ENCODE measurements around the gene OSBPL10.

OSBPL10 gene

DNA sequence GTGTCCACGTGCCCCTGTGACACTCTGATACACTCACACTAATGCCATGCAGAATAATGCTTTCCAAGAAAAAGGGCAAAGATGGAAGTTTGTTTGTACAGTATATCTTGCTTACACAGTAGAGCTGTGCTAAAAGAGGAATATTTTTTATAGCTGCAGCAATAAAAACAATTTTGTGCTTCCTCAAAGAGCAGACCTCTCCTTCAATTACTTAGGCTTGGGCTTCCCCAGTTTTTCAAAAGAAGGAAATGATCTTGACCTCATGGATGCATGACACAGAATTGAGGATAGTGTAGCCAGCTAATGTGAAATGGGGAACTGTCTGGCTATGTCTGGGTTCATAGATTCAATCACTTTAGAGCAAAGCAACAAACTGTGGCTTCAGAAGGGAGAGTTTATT, 310.9 kb downstream of the OSBPL10 start:
- no peaks in the 10 kb centered on the region; the same call in 1 of the 2 replicates for H3K27me3 ChIP-seq
- DNase-seq, result no peak
- no peaks in the 10 kb centered on the region for H3K9me3 ChIP-seq
- H3K4me3 ChIP-seq (ENCODE audit: low read depth, low read length), result no peak overlapping the region
- TF ChIP-seq, protein P1, sequence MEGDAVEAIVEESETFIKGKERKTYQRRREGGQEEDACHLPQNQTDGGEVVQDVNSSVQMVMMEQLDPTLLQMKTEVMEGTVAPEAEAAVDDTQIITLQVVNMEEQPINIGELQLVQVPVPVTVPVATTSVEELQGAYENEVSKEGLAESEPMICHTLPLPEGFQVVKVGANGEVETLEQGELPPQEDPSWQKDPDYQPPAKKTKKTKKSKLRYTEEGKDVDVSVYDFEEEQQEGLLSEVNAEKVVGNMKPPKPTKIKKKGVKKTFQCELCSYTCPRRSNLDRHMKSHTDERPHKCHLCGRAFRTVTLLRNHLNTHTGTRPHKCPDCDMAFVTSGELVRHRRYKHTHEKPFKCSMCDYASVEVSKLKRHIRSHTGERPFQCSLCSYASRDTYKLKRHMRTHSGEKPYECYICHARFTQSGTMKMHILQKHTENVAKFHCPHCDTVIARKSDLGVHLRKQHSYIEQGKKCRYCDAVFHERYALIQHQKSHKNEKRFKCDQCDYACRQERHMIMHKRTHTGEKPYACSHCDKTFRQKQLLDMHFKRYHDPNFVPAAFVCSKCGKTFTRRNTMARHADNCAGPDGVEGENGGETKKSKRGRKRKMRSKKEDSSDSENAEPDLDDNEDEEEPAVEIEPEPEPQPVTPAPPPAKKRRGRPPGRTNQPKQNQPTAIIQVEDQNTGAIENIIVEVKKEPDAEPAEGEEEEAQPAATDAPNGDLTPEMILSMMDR (IDR thresholded peaks at IDR 0.05; ENCODE audit: low read depth, low read length), result no peak
- no peaks in the 10 kb centered on the region for H3K36me3 ChIP-seq
- no peaks in the 10 kb centered on the region for H3K4me1 ChIP-seq

DNA sequence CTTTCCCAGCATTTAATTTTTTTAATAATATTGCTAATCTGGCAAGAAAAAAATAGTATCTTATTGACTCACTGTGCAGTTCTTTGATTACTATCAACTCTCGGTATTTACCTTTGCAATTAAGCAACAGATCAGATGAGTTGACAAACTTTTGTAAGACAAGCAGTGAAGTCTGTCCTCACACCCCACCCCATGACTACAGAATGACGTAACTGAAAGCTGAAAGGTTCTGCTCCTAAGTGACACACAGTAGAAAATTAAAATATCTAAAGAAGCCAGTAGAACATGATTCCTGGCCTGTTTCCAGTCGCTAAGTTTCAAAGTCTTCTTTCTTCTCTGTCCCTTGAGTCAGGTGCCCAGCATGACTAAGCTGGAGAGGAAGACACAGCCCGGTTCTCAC, 312.8 kb downstream of the OSBPL10 start:
- no peak overlapping the region for H3K4me3 ChIP-seq (ENCODE audit: low read depth, low read length)
- no peaks in the 10 kb centered on the region for H3K4me1 ChIP-seq
- DNase-seq, result no peak
- no peaks in the 10 kb centered on the region for H3K9me3 ChIP-seq
- no peaks in the 10 kb centered on the region for H3K36me3 ChIP-seq
- H3K27me3 ChIP-seq, result no peaks in the 10 kb centered on the region; the same call in 1 of the 2 replicates
- TF ChIP-seq, protein P1 (IDR thresholded peaks at IDR 0.05; ENCODE audit: low read depth, low read length), result no peak

DNA sequence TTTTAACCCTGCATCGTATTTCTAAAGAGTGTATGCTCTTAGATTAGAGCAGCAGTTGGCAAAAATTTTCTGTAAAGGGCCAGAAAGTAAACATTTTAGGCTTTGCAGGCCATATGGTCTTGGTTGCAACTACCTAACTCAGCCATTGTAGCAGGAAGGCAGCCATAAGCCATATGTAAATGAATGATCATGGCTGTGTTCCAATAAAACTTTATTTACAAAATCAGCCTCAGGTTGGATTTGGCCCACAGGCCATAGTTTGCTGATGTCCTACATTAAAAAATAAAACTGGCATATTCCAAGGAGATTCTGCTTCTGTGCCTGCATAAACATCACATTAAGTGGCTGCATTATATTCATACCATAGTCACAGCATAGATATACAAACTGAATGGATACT, 313.5 kb downstream of the OSBPL10 start:
- Histone ChIP-seq H3K27me3 (no peaks in the 10 kb centered on the region; the same call in 1 of the 2 replicates), H3K9me3 (no peaks in the 10 kb centered on the region), H3K4me1 (no peaks in the 10 kb centered on the region), H3K36me3 (no peaks in the 10 kb centered on the region), H3K4me3 (ENCODE audit: low read depth, low read length) (no peak overlapping the region)
- DNase-seq, result no peak
- TF ChIP-seq, protein P1 (IDR thresholded peaks at IDR 0.05; ENCODE audit: low read depth, low read length), result no peak

DNA sequence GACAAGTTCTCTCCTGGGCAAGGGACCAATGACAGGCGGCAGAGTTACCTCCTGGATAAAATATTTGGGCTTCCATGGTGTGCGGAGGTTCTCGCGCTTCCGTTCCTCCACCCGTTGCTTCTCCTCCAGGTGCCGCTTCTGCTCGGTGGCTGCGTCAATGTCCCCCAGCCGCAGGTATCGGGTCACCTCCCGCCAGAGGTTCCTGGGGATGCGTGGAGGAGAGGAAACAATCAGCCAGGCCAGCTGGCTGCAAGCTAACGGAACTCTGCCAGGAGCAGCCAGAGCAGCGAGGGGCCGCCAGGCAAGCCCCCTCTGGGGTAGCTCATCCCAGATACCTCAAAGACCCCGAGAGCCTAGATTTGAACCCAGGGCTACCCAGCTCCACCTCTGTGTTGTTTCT, 317.0 kb downstream of the OSBPL10 start:
- TF ChIP-seq, protein P1 (IDR thresholded peaks at IDR 0.05; ENCODE audit: low read depth, low read length), result no peak
- DNase-seq, result no peak
- no peaks in the 10 kb centered on the region for H3K4me1 ChIP-seq
- H3K4me3 ChIP-seq (ENCODE audit: low read depth, low read length), result no peak overlapping the region
- H3K9me3 ChIP-seq, result no peaks in the 10 kb centered on the region
- no peaks in the 10 kb centered on the region for H3K36me3 ChIP-seq
- no peaks in the 10 kb centered on the region for H3K27me3 ChIP-seq

DNA sequence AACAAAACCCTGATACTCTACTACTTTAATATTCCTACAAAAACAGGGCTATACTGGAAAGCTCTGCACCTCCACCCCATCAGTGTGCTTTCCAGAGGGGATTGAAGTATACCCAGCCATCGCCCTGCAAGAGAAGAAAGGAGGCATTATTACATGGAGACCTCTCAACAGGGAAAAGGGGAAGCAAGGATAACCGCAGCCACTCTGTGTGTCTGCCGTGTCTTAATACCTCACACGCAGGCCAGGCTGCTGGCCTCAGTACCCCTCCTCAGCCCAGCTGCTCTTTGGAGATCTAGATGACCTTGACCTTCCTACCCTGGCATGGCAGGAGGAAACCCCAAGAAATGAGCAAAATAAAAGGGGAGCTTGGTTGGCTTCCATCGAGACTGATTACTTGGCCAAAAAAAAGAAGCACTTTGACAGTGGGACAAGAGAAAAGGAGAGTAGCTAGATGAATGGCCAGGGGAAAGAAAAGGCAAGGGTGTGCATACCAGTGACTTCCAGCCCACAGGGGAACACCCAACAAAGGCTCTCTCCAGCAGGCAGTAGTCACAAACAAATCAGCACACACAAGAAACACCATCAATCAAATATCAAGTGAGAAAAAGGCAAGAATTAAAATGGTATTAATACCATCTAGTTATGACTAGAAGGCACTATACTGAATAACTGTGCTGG, 318.9 kb downstream of the OSBPL10 start:
- no peak overlapping the region for H3K4me3 ChIP-seq (ENCODE audit: low read depth, low read length)
- DNase-seq, result no peak
- no peaks in the 10 kb centered on the region for H3K9me3 ChIP-seq
- no peaks in the 10 kb centered on the region for H3K4me1 ChIP-seq
- no peaks in the 10 kb centered on the region for H3K36me3 ChIP-seq
- H3K27me3 ChIP-seq, result no peaks in the 10 kb centered on the region
- TF ChIP-seq, protein P1 (IDR thresholded peaks at IDR 0.05; ENCODE audit: low read depth, low read length), result no peak

DNA sequence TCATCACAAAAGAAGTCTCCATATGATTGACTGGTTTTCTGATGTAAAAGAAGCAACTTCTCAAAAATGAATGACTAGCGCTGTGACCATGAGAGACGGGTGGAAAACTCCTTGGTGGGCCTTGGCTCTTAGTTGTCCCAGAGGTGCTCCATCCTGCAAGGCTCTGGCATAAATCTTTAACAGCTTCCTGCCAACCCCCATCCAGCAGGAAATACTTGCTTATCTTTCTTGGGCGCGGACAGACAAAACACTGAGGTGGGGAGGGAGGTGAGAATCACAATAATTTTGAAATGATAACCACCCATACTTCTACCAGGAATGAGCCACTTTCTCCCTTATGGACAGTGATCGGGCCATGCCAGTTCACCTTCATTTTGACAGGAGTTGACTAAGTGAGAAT, 319.8 kb downstream of the OSBPL10 start:
- H3K4me3 ChIP-seq (ENCODE audit: low read depth, low read length), result no peak overlapping the region
- H3K27me3 ChIP-seq, result no peaks in the 10 kb centered on the region
- no peaks in the 10 kb centered on the region for H3K36me3 ChIP-seq
- no peaks in the 10 kb centered on the region for H3K4me1 ChIP-seq
- H3K9me3 ChIP-seq, result no peaks in the 10 kb centered on the region
- TF ChIP-seq, protein P1 (IDR thresholded peaks at IDR 0.05; ENCODE audit: low read depth, low read length), result no peak
- DNase-seq, result no peak

All from BE2C (cell line).